ENCODE results near the gene FAM151A. TPM values are rescaled to one million over a fixed set of nuclear protein-coding genes. Genes with fewer than 3 reads are reported as not detected.

Gene FAM151A
- total and polyA plus RNA-seq, 2 donors (not counting 3 experiments of a cell fraction or from before 2014, with no cell fraction given): not detected

GRCh38 chr1:54607821-54608565 lies 15.3 kb downstream of the FAM151A start:
- Histone ChIP-seq H3K9ac (replicated peaks; ENCODE audit: extremely low read depth, insufficient read depth, low read length) (no peak overlapping the region), H3K4me1 (ENCODE audit: control insufficient read depth, extremely low read depth, insufficient read depth, low read length) (peaks cover 3% of the 10 kb centered on the region), H3K9me3 (replicated peaks; ENCODE audit: control insufficient read depth, insufficient read depth, low read length) (no peaks in the 10 kb centered on the region), H3K36me3 (ENCODE audit: control insufficient read depth in 2 of 2, extremely low read depth in 1 of 2, insufficient read depth in 2 of 2, low read length in 2 of 2) (no peaks in the 10 kb centered on the region), H4K20me1 (replicated peaks; ENCODE audit: control insufficient read depth, extremely low read depth, insufficient read depth, low read length) (no peaks in the 10 kb centered on the region), H3K27me3 (ENCODE audit: control insufficient read depth in 2 of 2, insufficient read depth in 2 of 2, low read length in 2 of 2) (no peaks in the 10 kb centered on the region), H3K4me3 (replicated peaks in 1 of 3; ENCODE audit: insufficient read depth in 1 of 3, low read depth in 1 of 3, low read length in 3 of 3) (no peak overlapping the region), H3K4me2 (ENCODE audit: insufficient read depth, low read length) (no peak overlapping the region), H3K9me1 (replicated peaks; ENCODE audit: control insufficient read depth, extremely low read depth, insufficient read depth, low read length) (no peaks in the 10 kb centered on the region), H2AFZ (ENCODE audit: low read depth, low read length) (no peak overlapping the region), H3K27ac (ENCODE audit: insufficient read depth, low read depth, low read length) (no peak overlapping the region), H3K79me2 (ENCODE audit: control insufficient read depth, insufficient read depth, low read length) (no peaks in the 10 kb centered on the region)
- dilution Hi-C loops (cut with MboI; ENCODE audit: extremely low pct_ligation_motif_present, low sequenced_read_pairs): no loop called here
- TF ChIP-seq POLR2AphosphoS5 (IDR thresholded peaks at IDR 0.05; ENCODE audit: insufficient read depth, low read depth, low read length) (no peak), EZH2 (IDR thresholded peaks at IDR 0.05; ENCODE audit: borderline replicate concordance, low read depth, low read length, severe bottlenecking) (no peak), FOS (IDR thresholded peaks at IDR 0.05; ENCODE audit: borderline replicate concordance, insufficient read depth, low read length) (no peak), MYC (IDR thresholded peaks at IDR 0.05; ENCODE audit: low read depth, low read length) (no peak), POLR2A (IDR thresholded peaks at IDR 0.05; ENCODE audit: low read depth, low read length) (no peak), GATA2 (IDR thresholded peaks at IDR 0.05; ENCODE audit: insufficient read depth, insufficient read length, low read depth, low read length) (no peak), JUN (IDR thresholded peaks at IDR 0.05; ENCODE audit: borderline replicate concordance, insufficient read depth, insufficient read length, low read depth) (no peak)
- TF ChIP-seq, protein P1, sequence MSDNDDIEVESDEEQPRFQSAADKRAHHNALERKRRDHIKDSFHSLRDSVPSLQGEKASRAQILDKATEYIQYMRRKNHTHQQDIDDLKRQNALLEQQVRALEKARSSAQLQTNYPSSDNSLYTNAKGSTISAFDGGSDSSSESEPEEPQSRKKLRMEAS (IDR thresholded peaks at IDR 0.05; ENCODE audit: insufficient read depth, insufficient read length): no peak
- TF ChIP-seq, protein P2, sequence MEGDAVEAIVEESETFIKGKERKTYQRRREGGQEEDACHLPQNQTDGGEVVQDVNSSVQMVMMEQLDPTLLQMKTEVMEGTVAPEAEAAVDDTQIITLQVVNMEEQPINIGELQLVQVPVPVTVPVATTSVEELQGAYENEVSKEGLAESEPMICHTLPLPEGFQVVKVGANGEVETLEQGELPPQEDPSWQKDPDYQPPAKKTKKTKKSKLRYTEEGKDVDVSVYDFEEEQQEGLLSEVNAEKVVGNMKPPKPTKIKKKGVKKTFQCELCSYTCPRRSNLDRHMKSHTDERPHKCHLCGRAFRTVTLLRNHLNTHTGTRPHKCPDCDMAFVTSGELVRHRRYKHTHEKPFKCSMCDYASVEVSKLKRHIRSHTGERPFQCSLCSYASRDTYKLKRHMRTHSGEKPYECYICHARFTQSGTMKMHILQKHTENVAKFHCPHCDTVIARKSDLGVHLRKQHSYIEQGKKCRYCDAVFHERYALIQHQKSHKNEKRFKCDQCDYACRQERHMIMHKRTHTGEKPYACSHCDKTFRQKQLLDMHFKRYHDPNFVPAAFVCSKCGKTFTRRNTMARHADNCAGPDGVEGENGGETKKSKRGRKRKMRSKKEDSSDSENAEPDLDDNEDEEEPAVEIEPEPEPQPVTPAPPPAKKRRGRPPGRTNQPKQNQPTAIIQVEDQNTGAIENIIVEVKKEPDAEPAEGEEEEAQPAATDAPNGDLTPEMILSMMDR (IDR thresholded peaks at IDR 0.05; ENCODE audit: extremely low read depth in 1 of 2, insufficient read depth in 1 of 2, low read depth in 1 of 2, low read length in 2 of 2): no peak
- no TSS peak for BruUV-seq (replicated peaks)
- CTCF ChIA-PET: no interaction called here
- intact Hi-C loops (cut with micrococcal nuclease): no loop called here
- POLR2A ChIA-PET: no interaction called here
- FAIRE-seq (no peak), DNase-seq (ENCODE audit: low read depth, low spot score) (no peak)

All from endothelial cell of umbilical vein (primary cell).